HCT116 (cell line): ENCODE results near the gene FREM1. TPM values are rescaled to one million over a fixed set of nuclear protein-coding genes. Genes with fewer than 3 reads are reported as not detected.

Experiments used
- ATAC-seq: fragments of 200-7000 bp; cut with Tn5 transposase; 2 replicates; pipeline ENCODE4 v1.9.1; 2020; ENCODE audit warnings: mild to moderate bottlenecking, moderate library complexity
- BruUV-seq: library from RNA; stranded (reverse); fragments of 400-500 nt; replicated peaks from 2 replicates; lab custom pipeline; 2021; lab: Mats Ljungman, UMichigan
- CTCF ChIA-PET: fragments of 300-600 bp; sonication (Branson Sonifier 250); formaldehyde crosslinking; loops from one replicate; lab custom pipeline; 2021; ENCODE audit warnings: antibody characterized with exemption; lab: Charles Lee
- POLR2A ChIA-PET: fragments of 300-600, 350-600 bp; sonication (Branson Sonifier 250); formaldehyde crosslinking; loops from one replicate; lab custom pipeline; 2021; ENCODE audit warnings: antibody characterized with exemption; lab: Charles Lee
- RAD21 ChIA-PET, 2 experiments: fragments of 300-600 bp; sonication (Branson Sonifier 250); formaldehyde crosslinking; loops; one replicate each; lab custom pipeline; 2023; ENCODE audit warnings: low total read pairs in 2 of 2; ENCODE audit not compliant: uncharacterized antibody in 2 of 2, unreplicated experiment in 2 of 2, low non-redundant PET in 1 of 2; lab: Charles Lee
- DNase-seq: peaks from one replicate; pipeline ENCODE4 v3.0.0-alpha.2; 2010; ENCODE audit warnings: low read depth, low spot score
- H2AFZ ChIP-seq: fragments of 200-600 bp; shearing (Covaris generic), sonication (generic); 2 replicates; pipeline ENCODE4 v1.6.1; 2017; ENCODE audit warnings: low read depth, mixed run types, mixed read lengths, antibody characterized with exemption, low read length; ENCODE audit not compliant: poor library complexity, severe bottlenecking
- H3K27ac ChIP-seq: 2 replicates; pipeline ENCODE4 v1.5.1; 2012; ENCODE audit warnings: low read depth, low read length
- H3K27me3 ChIP-seq: fragments of 200-600 bp; sonication (generic); 2 replicates; pipeline ENCODE4 v1.6.1; 2016; ENCODE audit warnings: mixed run types, low read length, mixed read lengths; ENCODE audit not compliant: insufficient read depth
- H3K36me3 ChIP-seq, 2 experiments: fragments of 200-500 bp in 1 of 2; fragments of 200-600 bp in 1 of 2; sonication (Bioruptor generic) in 1 of 2; sonication (generic) in 1 of 2; 2 replicates each; pipeline versions ENCODE4 v1.5.1 to v1.6.1; 2014 to 2016; ENCODE audit warnings: low read length in 2 of 2, inconsistent platforms in 1 of 2, mixed read lengths in 1 of 2, mixed run types in 1 of 2; ENCODE audit not compliant: insufficient read depth in 2 of 2, control insufficient read depth in 1 of 2
- H3K4me1 ChIP-seq, 2 experiments: fragments of 200-600 bp in 1 of 2; sonication (generic) in 1 of 2; 2 replicates each; pipeline versions ENCODE4 v1.5.1 to v1.6.1; 2012 to 2017; ENCODE audit warnings: low read length in 2 of 2, inconsistent platforms in 1 of 2, mild to moderate bottlenecking in 1 of 2, mixed read lengths in 1 of 2, mixed run types in 1 of 2, moderate library complexity in 1 of 2; ENCODE audit not compliant: insufficient read depth in 2 of 2, control insufficient read depth in 1 of 2
- H3K4me2 ChIP-seq: fragments of 200-600 bp; sonication (generic); 2 replicates; pipeline ENCODE4 v1.6.1; 2017; ENCODE audit warnings: mixed run types, low read length, mixed read lengths
- H3K4me3 ChIP-seq, 2 experiments: fragments of 200-600 bp in 1 of 2; sonication (generic) in 1 of 2; replicated peaks in 1 of 2; 2 replicates each; pipeline ENCODE4 v1.5.1; 2011 to 2016; ENCODE audit warnings: low read length in 2 of 2, control low read depth in 1 of 2, low read depth in 1 of 2, mild to moderate bottlenecking in 1 of 2, mixed read lengths in 1 of 2, mixed run types in 1 of 2
- H3K79me2 ChIP-seq: fragments of 200-600 bp; sonication (generic); 2 replicates; pipeline ENCODE4 v1.6.1; 2017; ENCODE audit warnings: mild to moderate bottlenecking, mixed run types, low read length, moderate library complexity, mixed read lengths; ENCODE audit not compliant: insufficient read depth
- H3K9ac ChIP-seq: fragments of 200-600 bp; sonication (generic); 2 replicates; pipeline ENCODE4 v1.6.1; 2016; ENCODE audit warnings: low read length, mixed read lengths
- H3K9me2 ChIP-seq: fragments of 200-600 bp; sonication (generic), shearing (Covaris generic); 2 replicates; pipeline ENCODE4 v1.6.1; 2017; ENCODE audit warnings: mixed run types, mild to moderate bottlenecking, moderate library complexity; ENCODE audit not compliant: insufficient read depth
- H3K9me3 ChIP-seq, 2 experiments: fragments of 200-500 bp in 1 of 2; fragments of 200-600 bp in 1 of 2; sonication (Bioruptor generic) in 1 of 2; sonication (generic) in 1 of 2; 2 replicates each; pipeline ENCODE4 v1.6.1; 2014 to 2017; ENCODE audit warnings: low read length in 2 of 2, mixed read lengths in 2 of 2, inconsistent platforms in 1 of 2, low read depth in 1 of 2, mild to moderate bottlenecking in 1 of 2, mixed run types in 1 of 2, moderate library complexity in 1 of 2; ENCODE audit not compliant: control insufficient read depth in 1 of 2, insufficient read depth in 1 of 2
- H4K20me1 ChIP-seq: fragments of 200-600 bp; sonication (generic), shearing (Covaris generic); 2 replicates; pipeline ENCODE4 v1.6.1; 2017; ENCODE audit warnings: mixed run types, mild to moderate bottlenecking, moderate library complexity; ENCODE audit not compliant: insufficient read depth
- CBX3 ChIP-seq: IDR thresholded peaks from 2 replicates; pipeline ENCODE4 v1.6.1; 2012; ENCODE audit warnings: low read depth
- CEBPB ChIP-seq: IDR thresholded peaks from 2 replicates; pipeline ENCODE4 v1.6.1; 2012; ENCODE audit warnings: low read depth
- ELF1 ChIP-seq: IDR thresholded peaks from 2 replicates; pipeline ENCODE4 v1.6.1; 2012; ENCODE audit warnings: low read depth, borderline replicate concordance
- EZH2 ChIP-seq: fragments of 200-600 bp; sonication (generic); IDR thresholded peaks from 2 replicates; pipeline ENCODE4 v1.6.1; 2017; ENCODE audit warnings: antibody characterized with exemption, mixed run types
- EZH2phosphoT487 ChIP-seq: fragments of 200-600 bp; IDR thresholded peaks from 2 replicates; pipeline ENCODE4 v1.6.1; 2018; ENCODE audit warnings: antibody characterized with exemption, borderline replicate concordance
- FOSL1 ChIP-seq: IDR thresholded peaks from 2 replicates; pipeline ENCODE4 v1.6.1; 2012; ENCODE audit warnings: low read depth
- JUND ChIP-seq: IDR thresholded peaks from 2 replicates; pipeline ENCODE4 v1.6.1; 2012
- MAX ChIP-seq: IDR thresholded peaks from 2 replicates; pipeline ENCODE4 v1.6.1; 2012
- POLR2AphosphoS5 ChIP-seq: IDR thresholded peaks from 2 replicates; pipeline ENCODE4 v1.6.1; 2011; ENCODE audit warnings: mild to moderate bottlenecking, low read depth, low read length, moderate library complexity
- RAD21 ChIP-seq: IDR thresholded peaks from 2 replicates; pipeline ENCODE4 v1.6.1; 2012; ENCODE audit warnings: low read depth, mild to moderate bottlenecking
- SIN3A ChIP-seq: IDR thresholded peaks from 2 replicates; pipeline ENCODE4 v1.6.1; 2012; ENCODE audit warnings: low read depth
- SP1 ChIP-seq: IDR thresholded peaks from 2 replicates; pipeline ENCODE4 v1.6.1; 2012; ENCODE audit warnings: low read depth
- SRF ChIP-seq: IDR thresholded peaks from 2 replicates; pipeline ENCODE4 v1.6.1; 2012; ENCODE audit warnings: low read depth
- YY1 ChIP-seq: IDR thresholded peaks from 2 replicates; pipeline ENCODE4 v1.6.1; 2011; ENCODE audit warnings: low read length, low read depth, moderate library complexity, mild to moderate bottlenecking; ENCODE audit not compliant: insufficient replicate concordance; ENCODE audit errors: extremely low read depth
- ZBTB33 ChIP-seq: IDR thresholded peaks from 2 replicates; pipeline ENCODE4 v1.6.1; 2011; ENCODE audit warnings: mild to moderate bottlenecking, low read length, moderate library complexity; ENCODE audit not compliant: insufficient replicate concordance; ENCODE audit errors: extremely low read depth
- ZFX ChIP-seq: fragments of 450-650 bp; IDR thresholded peaks from 2 replicates; pipeline ENCODE4 v1.6.1; 2017
- ZNF274 ChIP-seq: fragments of 200-500 bp; sonication (Bioruptor generic); IDR thresholded peaks from 2 replicates; pipeline ENCODE4 v1.6.1; 2014; ENCODE audit warnings: mild to moderate bottlenecking, low read depth, low read length, inconsistent platforms
- intact Hi-C: fragments of 100-400 bp; cut with micrococcal nuclease; formaldehyde crosslinking; loops from 2 replicates; pipeline ENCODE4 v1.10.0; 2022
- total RNA-seq: library from RNA; stranded (reverse); gene quantifications from one replicate; pipeline ENCODE4 v1.2.1, GENCODE V29; 2021; ENCODE audit not compliant: unreplicated experiment
- TF ChIP-seq, protein P1 (sequence below): IDR thresholded peaks from 2 replicates; pipeline ENCODE4 v1.6.1; 2012
- TF ChIP-seq, protein P2 (sequence below): IDR thresholded peaks from 2 replicates; pipeline ENCODE4 v1.6.1; 2012; ENCODE audit warnings: low read depth

Gene FREM1
- total RNA-seq, 1 experiment from 2014 or later, result 0.12 TPM

GRCh38 chr9:14912859-14913258, 2.6 kb upstream of the FREM1 start:
- Histone ChIP-seq H3K27ac (no peak overlapping the region), H3K4me2 (no peak overlapping the region), H2AFZ (no peak overlapping the region), H3K36me3 (no peaks in the 10 kb centered on the region), H3K27me3 (peaks cover 37% of the 10 kb centered on the region)
- ATAC-seq (no peak), DNase-seq (no peak)
- TF ChIP-seq SRF (no peak), ZFX (no peak), ZBTB33 (no peak), CBX3 (no peak), POLR2AphosphoS5 (no peak), EZH2 (no peak), YY1 (no peak), FOSL1 (no peak), SIN3A (no peak), ELF1 (no peak), JUND (no peak), CEBPB (no peak), EZH2phosphoT487 (no peak), RAD21 (no peak), SP1 (no peak), ZNF274 (no peak), MAX (no peak)
- TF ChIP-seq, protein P1, sequence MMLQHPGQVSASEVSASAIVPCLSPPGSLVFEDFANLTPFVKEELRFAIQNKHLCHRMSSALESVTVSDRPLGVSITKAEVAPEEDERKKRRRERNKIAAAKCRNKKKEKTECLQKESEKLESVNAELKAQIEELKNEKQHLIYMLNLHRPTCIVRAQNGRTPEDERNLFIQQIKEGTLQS, result no peak
- TF ChIP-seq, protein P2, sequence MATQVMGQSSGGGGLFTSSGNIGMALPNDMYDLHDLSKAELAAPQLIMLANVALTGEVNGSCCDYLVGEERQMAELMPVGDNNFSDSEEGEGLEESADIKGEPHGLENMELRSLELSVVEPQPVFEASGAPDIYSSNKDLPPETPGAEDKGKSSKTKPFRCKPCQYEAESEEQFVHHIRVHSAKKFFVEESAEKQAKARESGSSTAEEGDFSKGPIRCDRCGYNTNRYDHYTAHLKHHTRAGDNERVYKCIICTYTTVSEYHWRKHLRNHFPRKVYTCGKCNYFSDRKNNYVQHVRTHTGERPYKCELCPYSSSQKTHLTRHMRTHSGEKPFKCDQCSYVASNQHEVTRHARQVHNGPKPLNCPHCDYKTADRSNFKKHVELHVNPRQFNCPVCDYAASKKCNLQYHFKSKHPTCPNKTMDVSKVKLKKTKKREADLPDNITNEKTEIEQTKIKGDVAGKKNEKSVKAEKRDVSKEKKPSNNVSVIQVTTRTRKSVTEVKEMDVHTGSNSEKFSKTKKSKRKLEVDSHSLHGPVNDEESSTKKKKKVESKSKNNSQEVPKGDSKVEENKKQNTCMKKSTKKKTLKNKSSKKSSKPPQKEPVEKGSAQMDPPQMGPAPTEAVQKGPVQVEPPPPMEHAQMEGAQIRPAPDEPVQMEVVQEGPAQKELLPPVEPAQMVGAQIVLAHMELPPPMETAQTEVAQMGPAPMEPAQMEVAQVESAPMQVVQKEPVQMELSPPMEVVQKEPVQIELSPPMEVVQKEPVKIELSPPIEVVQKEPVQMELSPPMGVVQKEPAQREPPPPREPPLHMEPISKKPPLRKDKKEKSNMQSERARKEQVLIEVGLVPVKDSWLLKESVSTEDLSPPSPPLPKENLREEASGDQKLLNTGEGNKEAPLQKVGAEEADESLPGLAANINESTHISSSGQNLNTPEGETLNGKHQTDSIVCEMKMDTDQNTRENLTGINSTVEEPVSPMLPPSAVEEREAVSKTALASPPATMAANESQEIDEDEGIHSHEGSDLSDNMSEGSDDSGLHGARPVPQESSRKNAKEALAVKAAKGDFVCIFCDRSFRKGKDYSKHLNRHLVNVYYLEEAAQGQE, result no peak
- TF ChIP-seq, all 23 proteins: peak for 0
- Histone ChIP-seq H3K79me2 (no peaks in the 10 kb centered on the region), H3K9ac (no peak overlapping the region), H3K9me2 (no peaks in the 10 kb centered on the region), H3K4me1 (no peaks in the 10 kb centered on the region), H4K20me1 (no peaks in the 10 kb centered on the region), H3K9me3 (no peaks in the 10 kb centered on the region), H3K4me3 (no peak overlapping the region)
- intact Hi-C loops, result no loop called here
- BruUV-seq, result no TSS peak
- ChIA-PET POLR2A (no interaction called here), CTCF (no interaction called here), RAD21 (no interaction called here)
